Endothelial cell of umbilical vein (primary cell): Measurements from ENCODE around the gene APLN.

Source experiments
- EZH2 ChIP-seq: IDR thresholded peaks from 2 replicates; pipeline ENCODE4 v1.6.1; 2012; ENCODE audit warnings: borderline replicate concordance, low read depth, mild to moderate bottlenecking, moderate library complexity, low read length, inconsistent platforms; ENCODE audit not compliant: severe bottlenecking
- MYC ChIP-seq: IDR thresholded peaks from one replicate; pipeline ENCODE4 v1.6.1; 2011; ENCODE audit warnings: mild to moderate bottlenecking, low read depth, low read length
- POLR2A ChIP-seq: IDR thresholded peaks from 2 replicates; pipeline ENCODE4 v1.6.1; 2012; ENCODE audit warnings: low read depth, mild to moderate bottlenecking, control low read depth, low read length
- POLR2AphosphoS5 ChIP-seq: IDR thresholded peaks from 2 replicates; pipeline ENCODE4 v1.6.1; 2012; ENCODE audit warnings: low read depth, mild to moderate bottlenecking, control low read depth, low read length, moderate library complexity; ENCODE audit not compliant: insufficient read depth
- TF ChIP-seq, protein P1 (sequence below), 2 donors: IDR thresholded peaks; 1 replicate in 1 of 2; 2 replicates in 1 of 2; pipeline ENCODE4 v1.5.1; 2011; ENCODE audit warnings: low read length in 2 of 2, mild to moderate bottlenecking in 2 of 2, moderate library complexity in 2 of 2, control low read depth in 1 of 2, inconsistent platforms in 1 of 2, low read depth in 1 of 2; ENCODE audit not compliant: insufficient read depth in 1 of 2; ENCODE audit errors: extremely low read depth in 1 of 2
- TF ChIP-seq, protein P2 (sequence below): IDR thresholded peaks from 2 replicates; pipeline ENCODE4 v1.6.1; 2011; ENCODE audit not compliant: insufficient read depth, insufficient read length

DNA sequence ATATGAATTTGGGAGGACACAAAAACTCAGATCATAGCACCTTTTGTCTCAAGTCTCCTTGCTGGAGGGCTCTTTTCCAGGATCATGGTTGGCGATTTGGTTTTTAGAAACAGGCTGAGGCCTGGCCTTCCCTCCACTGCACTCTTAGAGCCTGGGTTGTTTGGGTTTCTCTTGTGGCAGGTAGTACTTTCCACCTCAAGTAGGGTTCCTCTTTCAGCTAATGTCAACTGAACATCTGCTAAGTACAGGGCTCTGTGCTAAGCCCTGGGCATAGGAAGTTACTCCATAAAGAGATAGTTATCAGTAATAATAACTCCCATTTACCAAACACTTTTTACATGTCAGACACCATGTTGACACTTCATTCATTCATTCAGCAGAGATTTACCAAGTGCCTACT lies 28.2 kb upstream of the APLN start:
- TF ChIP-seq, protein P1, sequence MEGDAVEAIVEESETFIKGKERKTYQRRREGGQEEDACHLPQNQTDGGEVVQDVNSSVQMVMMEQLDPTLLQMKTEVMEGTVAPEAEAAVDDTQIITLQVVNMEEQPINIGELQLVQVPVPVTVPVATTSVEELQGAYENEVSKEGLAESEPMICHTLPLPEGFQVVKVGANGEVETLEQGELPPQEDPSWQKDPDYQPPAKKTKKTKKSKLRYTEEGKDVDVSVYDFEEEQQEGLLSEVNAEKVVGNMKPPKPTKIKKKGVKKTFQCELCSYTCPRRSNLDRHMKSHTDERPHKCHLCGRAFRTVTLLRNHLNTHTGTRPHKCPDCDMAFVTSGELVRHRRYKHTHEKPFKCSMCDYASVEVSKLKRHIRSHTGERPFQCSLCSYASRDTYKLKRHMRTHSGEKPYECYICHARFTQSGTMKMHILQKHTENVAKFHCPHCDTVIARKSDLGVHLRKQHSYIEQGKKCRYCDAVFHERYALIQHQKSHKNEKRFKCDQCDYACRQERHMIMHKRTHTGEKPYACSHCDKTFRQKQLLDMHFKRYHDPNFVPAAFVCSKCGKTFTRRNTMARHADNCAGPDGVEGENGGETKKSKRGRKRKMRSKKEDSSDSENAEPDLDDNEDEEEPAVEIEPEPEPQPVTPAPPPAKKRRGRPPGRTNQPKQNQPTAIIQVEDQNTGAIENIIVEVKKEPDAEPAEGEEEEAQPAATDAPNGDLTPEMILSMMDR (IDR thresholded peaks at IDR 0.05; ENCODE audit: extremely low read depth in 1 of 2, insufficient read depth in 1 of 2, low read depth in 1 of 2, low read length in 2 of 2) = no peak
- TF ChIP-seq POLR2A = no peak
- TF ChIP-seq EZH2 = no peak
- no peak for TF ChIP-seq MYC
- TF ChIP-seq, protein P2, sequence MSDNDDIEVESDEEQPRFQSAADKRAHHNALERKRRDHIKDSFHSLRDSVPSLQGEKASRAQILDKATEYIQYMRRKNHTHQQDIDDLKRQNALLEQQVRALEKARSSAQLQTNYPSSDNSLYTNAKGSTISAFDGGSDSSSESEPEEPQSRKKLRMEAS = no peak
- TF ChIP-seq POLR2AphosphoS5 = no peak
